HepG2 (cell line): Measurements from ENCODE around the gene SMTNL2. TPM values are rescaled to one million over a fixed set of nuclear protein-coding genes. Genes with fewer than 3 reads are reported as not detected.

Experiments
- CREM ChIP-seq, 2 experiments: sonication (generic) in 1 of 2; formaldehyde crosslinking in 1 of 2; IDR thresholded peaks; 2 replicates each; pipeline versions ENCODE4 v1.4.0 to v1.6.1; 2016 to 2020; ENCODE audit warnings: antibody characterized with exemption in 1 of 2, mild to moderate bottlenecking in 1 of 2, missing genetic modification reagents in 1 of 2
- DPF2 ChIP-seq: sonication (generic); formaldehyde crosslinking; IDR thresholded peaks from 2 replicates; pipeline ENCODE4 v1.4.0; 2020; ENCODE audit warnings: mild to moderate bottlenecking, low read depth, missing genetic modification reagents, borderline replicate concordance
- FOXA1 ChIP-seq, 2 experiments: fragments of 450-650 bp in 1 of 2; sonication (generic) in 1 of 2; formaldehyde crosslinking in 1 of 2; IDR thresholded peaks; 2 replicates each; pipeline versions ENCODE4 v1.4.0 to v1.6.1; 2016 to 2020; ENCODE audit warnings: missing genetic modification reagents in 1 of 2
- FOXO1 ChIP-seq: sonication (generic); formaldehyde crosslinking; IDR thresholded peaks from 2 replicates; pipeline ENCODE4 v1.4.0; 2020; ENCODE audit warnings: missing genetic modification reagents
- GATAD1 ChIP-seq: IDR thresholded peaks from 2 replicates; pipeline ENCODE4 v1.6.1; 2016; ENCODE audit warnings: missing genetic modification reagents, missing compliant biosample characterization
- GMEB1 ChIP-seq: sonication (generic); formaldehyde crosslinking; IDR thresholded peaks from 2 replicates; pipeline ENCODE4 v1.5.1; 2020; ENCODE audit warnings: missing genetic modification reagents, mild to moderate bottlenecking, borderline replicate concordance
- HDAC2 ChIP-seq: sonication (generic); formaldehyde crosslinking; IDR thresholded peaks from 2 replicates; pipeline ENCODE4 v1.4.0; 2020; ENCODE audit warnings: missing genetic modification reagents
- IKZF5 ChIP-seq: IDR thresholded peaks from 2 replicates; pipeline ENCODE4 v1.6.1; 2018; ENCODE audit warnings: missing genetic modification reagents, mild to moderate bottlenecking, missing compliant biosample characterization
- KDM4B ChIP-seq: sonication (generic); formaldehyde crosslinking; IDR thresholded peaks from 2 replicates; pipeline ENCODE4 v1.4.0; 2020; ENCODE audit warnings: missing genetic modification reagents
- KLF6 ChIP-seq: IDR thresholded peaks from 2 replicates; pipeline ENCODE4 v1.8.0; 2016; ENCODE audit warnings: missing biosample characterization, missing genetic modification reagents
- LCORL ChIP-seq, 2 experiments: fragments of 450-650 bp in 1 of 2; sonication (generic) in 1 of 2; formaldehyde crosslinking in 1 of 2; IDR thresholded peaks; 2 replicates each; pipeline versions ENCODE4 v1.5.0 to v1.6.1; 2017 to 2020; ENCODE audit warnings: antibody characterized with exemption in 1 of 2, missing genetic modification reagents in 1 of 2
- NFE2L2 ChIP-seq: fragments of 150-350 bp; IDR thresholded peaks from 2 replicates; pipeline ENCODE4 v1.6.1; 2014; ENCODE audit warnings: low read length
- NFIC ChIP-seq: IDR thresholded peaks from 2 replicates; pipeline ENCODE4 v1.6.1; 2012; ENCODE audit warnings: mild to moderate bottlenecking, low read length, inconsistent platforms
- NR2F2 ChIP-seq: IDR thresholded peaks from 2 replicates; pipeline ENCODE4 v1.6.1; 2012; ENCODE audit warnings: low read depth, inconsistent platforms, borderline replicate concordance
- PPARG ChIP-seq: conservative IDR thresholded peaks from 2 replicates; pipeline ENCODE4 v1.6.1; 2016; ENCODE audit warnings: missing biosample characterization, missing genetic modification reagents
- TBX2 ChIP-seq: sonication (generic); formaldehyde crosslinking; IDR thresholded peaks from 2 replicates; pipeline ENCODE4 v1.5.0; 2020; ENCODE audit warnings: missing genetic modification reagents, mild to moderate bottlenecking, borderline replicate concordance
- THYN1 ChIP-seq: sonication (generic); formaldehyde crosslinking; IDR thresholded peaks from 2 replicates; pipeline ENCODE4 v1.8.1; 2023; ENCODE audit warnings: low read depth, mild to moderate bottlenecking, moderate library complexity, missing genetic modification reagents, borderline replicate concordance
- TSC22D2 ChIP-seq: sonication (generic); formaldehyde crosslinking; IDR thresholded peaks from 2 replicates; pipeline ENCODE4 v1.5.1; 2020; ENCODE audit warnings: missing genetic modification reagents, mild to moderate bottlenecking, borderline replicate concordance
- ZNF318 ChIP-seq: sonication (generic); formaldehyde crosslinking; IDR thresholded peaks from 2 replicates; pipeline ENCODE4 v1.4.0; 2020; ENCODE audit warnings: mild to moderate bottlenecking, missing genetic modification reagents
- ZNF383 ChIP-seq: sonication (generic); formaldehyde crosslinking; IDR thresholded peaks from 2 replicates; pipeline ENCODE4 v1.4.0; 2020; ENCODE audit warnings: missing genetic modification reagents, mild to moderate bottlenecking, borderline replicate concordance
- polyA plus RNA-seq, 8 experiments: library from polyadenylated mRNA; depleted of rRNA in 3 of 8; stranded (reverse) in 7 of 8; unstranded in 1 of 8; fragments of >200 nt; fragmentation: Illumina TruSeq in 4 of 8; extraction: Trizol in 4 of 8; gene quantifications; 2 replicates each; pipeline versions ENCODE4 v1.2.1 to v1.2.3, GENCODE V29; 2011 to 2016; ENCODE audit warnings: low read depth in 4 of 8, missing spikeins in 1 of 8, mixed read lengths in 1 of 8; ENCODE audit not compliant: insufficient read depth in 1 of 8
- total RNA-seq, 5 experiments: library from RNA; depleted of rRNA; stranded (reverse); fragments of >200 nt; fragmentation: Illumina TruSeq; extraction: Trizol; gene quantifications; 2 replicates each; pipeline ENCODE4 v1.2.3, GENCODE V29; 2016; ENCODE audit warnings: low read depth in 1 of 5

SMTNL2 gene
- total and polyA plus RNA-seq, 2 of the 13 experiments (the other 11 are each of a cell fraction or from before 2014, with no cell fraction given): 0.41 to 5.1 TPM

GRCh38 chr17:4648741-4649140 is 64.4 kb downstream of the SMTNL2 start (continued):
- TF ChIP-seq ZNF318 (CRISPR knock-in tag) (no peak), IKZF5 (CRISPR knock-in tag) (no peak), NFIC (peak; percentile 82), HDAC2 (CRISPR knock-in tag) (0 out of 2 replicates have a peak, but pooled peaks have one; percentile 39), NFE2L2 (no peak), KLF6 (CRISPR knock-in tag) (no peak), GMEB1 (CRISPR knock-in tag) (peak; percentile 26; the same call in 1 of the 2 replicates), THYN1 (CRISPR knock-in tag) (no peak), FOXO1 (peak; percentile 20; the same call in 1 of the 2 replicates), LCORL (IDR thresholded peaks at IDR 0.05) (0 out of 2 replicates have a peak, but pooled peaks have one; percentile 34), LCORL (CRISPR knock-in tag; IDR thresholded peaks at IDR 0.05) (no peak), ZNF383 (CRISPR knock-in tag) (no peak), CREM (IDR thresholded peaks at IDR 0.05) (peak; percentile 25; the same call in 1 of the 2 replicates), CREM (CRISPR knock-in tag; IDR thresholded peaks at IDR 0.05) (no peak), KDM4B (no peak), TSC22D2 (CRISPR knock-in tag) (no peak), PPARG (CRISPR knock-in tag) (peak; percentile 86), GATAD1 (CRISPR knock-in tag) (no peak; the same call in 1 of the 2 replicates), TBX2 (0 out of 2 replicates have a peak, but pooled peaks have one; percentile 27), NR2F2 (peak; percentile 45; the same call in 1 of the 2 replicates), FOXA1 (IDR thresholded peaks at IDR 0.05) (no peak), FOXA1 (CRISPR knock-in tag; IDR thresholded peaks at IDR 0.05) (peak; percentile 55), DPF2 (peak; percentile 47; the same call in 1 of the 2 replicates)
